ENCODE measurements around the gene KCND2. TPM values are rescaled to one million over a fixed set of nuclear protein-coding genes. Genes with fewer than 3 reads are reported as not detected.

Gene KCND2
- total RNA-seq, 2 donors from 2014 or later, result 0.11 to 0.12 TPM

DNA sequence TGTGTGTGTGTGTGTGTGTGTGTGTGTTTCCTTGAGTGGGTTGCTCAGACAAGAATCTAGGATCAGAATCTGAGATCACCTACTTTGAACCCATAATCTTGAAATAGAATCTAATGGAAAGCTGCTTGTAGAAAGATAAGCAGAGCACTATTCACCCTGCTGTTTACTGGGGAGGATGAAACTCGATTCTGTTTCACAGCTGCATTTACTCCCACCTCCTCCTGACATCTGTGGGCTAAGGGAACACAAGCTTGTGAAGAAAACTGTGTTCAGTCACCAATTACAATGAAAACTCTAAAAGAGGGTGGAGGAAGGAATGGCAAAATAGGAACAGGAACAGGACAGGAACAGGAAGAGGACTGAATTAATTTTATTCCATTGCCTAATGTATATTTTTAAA lies 315.4 kb downstream of the KCND2 start:
- DNase-seq (ENCODE audit: low spot score), result no peak
- H3K27me3 ChIP-seq, result no peaks in the 10 kb centered on the region
- no peaks in the 10 kb centered on the region for H3K4me1 ChIP-seq
- H3K9me3 ChIP-seq, result no peaks in the 10 kb centered on the region
- H3K4me3 ChIP-seq, result no peak overlapping the region
- TF ChIP-seq CTCF (IDR thresholded peaks at IDR 0.05), result no peak
- H3K27ac ChIP-seq, result no peak overlapping the region
- H3K36me3 ChIP-seq, result no peaks in the 10 kb centered on the region

GRCh38 chr7:120588862-120589261 lies 315.9 kb downstream of the KCND2 start:
- H3K9me3 ChIP-seq, result no peaks in the 10 kb centered on the region
- H3K27me3 ChIP-seq, result no peaks in the 10 kb centered on the region
- H3K36me3 ChIP-seq, result no peaks in the 10 kb centered on the region
- H3K27ac ChIP-seq, result no peak overlapping the region
- H3K4me1 ChIP-seq, result no peaks in the 10 kb centered on the region
- H3K4me3 ChIP-seq, result no peak overlapping the region
- no peak for TF ChIP-seq CTCF (IDR thresholded peaks at IDR 0.05)
- no peak for DNase-seq (ENCODE audit: low spot score)

DNA sequence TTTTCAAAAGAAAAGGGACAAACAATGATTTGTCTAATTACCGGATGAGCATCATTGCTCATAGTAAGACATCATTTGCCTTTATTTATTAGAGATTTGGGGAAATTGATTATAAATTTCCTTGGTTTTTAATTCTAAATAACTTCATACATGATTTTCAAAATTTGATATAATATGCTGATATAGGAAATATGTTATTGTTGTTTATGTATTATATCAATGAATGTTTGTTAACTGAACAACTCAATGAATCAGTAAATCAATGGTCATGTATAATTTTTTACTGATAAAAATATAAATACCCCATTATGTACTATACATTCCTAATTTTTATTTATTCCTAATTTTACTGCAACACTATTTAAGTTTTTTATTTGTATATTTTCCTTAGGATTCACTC lies 327.6 kb downstream of the KCND2 start:
- Histone ChIP-seq H3K4me3 (no peak overlapping the region), H3K9me3 (no peaks in the 10 kb centered on the region), H3K27me3 (no peaks in the 10 kb centered on the region), H3K4me1 (no peaks in the 10 kb centered on the region), H3K36me3 (no peaks in the 10 kb centered on the region), H3K27ac (no peak overlapping the region)
- DNase-seq (ENCODE audit: low spot score), result no peak
- TF ChIP-seq CTCF (IDR thresholded peaks at IDR 0.05), result no peak

DNA sequence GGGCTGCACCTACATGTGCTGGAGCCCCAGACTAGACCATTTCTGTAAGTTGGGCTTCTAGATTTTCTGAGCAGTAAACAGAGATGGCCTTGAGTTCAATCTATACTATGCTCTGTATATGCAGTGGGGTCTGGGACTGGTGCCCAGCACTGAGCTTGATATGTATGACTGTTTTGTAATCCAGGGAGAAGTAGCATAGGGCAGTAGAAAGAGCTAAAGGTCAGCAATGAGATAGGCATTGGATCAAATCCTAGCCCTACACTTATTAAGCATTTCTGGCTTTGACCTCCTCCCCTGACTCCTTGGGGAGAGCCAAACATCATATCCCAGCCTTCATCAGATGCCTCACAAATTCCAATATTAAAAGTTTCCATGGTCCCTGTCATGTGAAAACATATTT lies 330.4 kb downstream of the KCND2 start:
- H3K36me3 ChIP-seq, result no peaks in the 10 kb centered on the region
- no peaks in the 10 kb centered on the region for H3K4me1 ChIP-seq
- no peak overlapping the region for H3K4me3 ChIP-seq
- no peaks in the 10 kb centered on the region for H3K27me3 ChIP-seq
- TF ChIP-seq CTCF (IDR thresholded peaks at IDR 0.05), result no peak
- H3K27ac ChIP-seq, result no peak overlapping the region
- H3K9me3 ChIP-seq, result no peaks in the 10 kb centered on the region
- no peak for DNase-seq (ENCODE audit: low spot score)

GRCh38 chr7:120609136-120609753 lies 336.3 kb downstream of the KCND2 start:
- H3K4me3 ChIP-seq, result no peak overlapping the region
- no peaks in the 10 kb centered on the region for H3K27me3 ChIP-seq
- no peak for DNase-seq (ENCODE audit: low spot score)
- H3K9me3 ChIP-seq, result no peaks in the 10 kb centered on the region
- TF ChIP-seq CTCF (IDR thresholded peaks at IDR 0.05), result no peak
- no peaks in the 10 kb centered on the region for H3K36me3 ChIP-seq
- H3K27ac ChIP-seq, result no peak overlapping the region
- no peaks in the 10 kb centered on the region for H3K4me1 ChIP-seq

DNA sequence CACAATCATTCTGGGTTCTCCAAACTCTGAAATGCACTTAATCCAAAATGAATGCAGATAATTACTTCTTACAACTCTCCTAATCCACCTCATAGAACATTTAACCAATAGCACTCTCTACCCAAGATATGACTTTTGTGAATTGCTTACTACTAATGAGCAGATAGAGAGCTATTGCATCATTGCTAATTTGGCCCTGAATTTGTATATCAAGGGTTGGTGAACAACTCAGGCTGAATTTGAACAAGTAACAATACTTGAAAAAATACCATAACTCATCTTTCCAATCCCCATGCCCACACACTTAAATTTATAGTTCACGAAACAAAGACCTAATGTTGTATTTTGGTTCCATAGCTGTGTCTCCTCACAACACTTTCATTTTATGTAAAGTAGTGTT lies 339.0 kb downstream of the KCND2 start:
- H3K4me3 ChIP-seq, result no peak overlapping the region
- TF ChIP-seq CTCF (IDR thresholded peaks at IDR 0.05), result no peak
- no peak overlapping the region for H3K27ac ChIP-seq
- no peaks in the 10 kb centered on the region for H3K27me3 ChIP-seq
- DNase-seq (ENCODE audit: low spot score), result no peak
- no peaks in the 10 kb centered on the region for H3K4me1 ChIP-seq
- H3K9me3 ChIP-seq, result no peaks in the 10 kb centered on the region
- no peaks in the 10 kb centered on the region for H3K36me3 ChIP-seq

Measured in right atrium auricular region (tissue), 2 donors.